Endothelial cell of umbilical vein (primary cell): Measurements from ENCODE around the gene TIMM50. TPM values are rescaled to one million over a fixed set of nuclear protein-coding genes. Genes with fewer than 3 reads are reported as not detected.
"Not testable (repeated sequence)": the region's sequence is repeated elsewhere in the genome, so short reads cannot be mapped to it uniquely, and the experiment has no call there.

ENCODE experiments used
- BruUV-seq: library from RNA; stranded (reverse); fragments of 400-500 nt; replicated peaks from 2 replicates; lab custom pipeline; 2021; lab: Mats Ljungman, UMichigan
- CTCF ChIA-PET: fragments of 300-600, 350-600 bp; sonication (Branson Sonifier 250); formaldehyde crosslinking; loops from one replicate; lab custom pipeline; 2021; ENCODE audit warnings: antibody characterized with exemption, inconsistent platforms; lab: Charles Lee
- POLR2A ChIA-PET: fragments of 300-600, 350-600 bp; sonication (Branson Sonifier 250); formaldehyde crosslinking; loops from one replicate; lab custom pipeline; 2021; ENCODE audit warnings: antibody characterized with exemption, inconsistent platforms; lab: Charles Lee
- DNase-seq: peaks from one replicate; pipeline ENCODE4 v3.0.0-alpha.2; 2011; ENCODE audit warnings: low read depth, low spot score
- FAIRE-seq: peaks from 2 replicates; lab custom pipeline; 2011; peaks lifted over from hg19 to GRCh38; lab: Jason Lieb, UNC
- H2AFZ ChIP-seq: 2 replicates; pipeline ENCODE4 v1.6.0; 2012; ENCODE audit warnings: low read depth, low read length, control low read depth, inconsistent platforms
- H3K27ac ChIP-seq: 2 replicates; pipeline ENCODE4 v1.5.1; 2011; ENCODE audit warnings: low read depth, mild to moderate bottlenecking, control low read depth, low read length, moderate library complexity; ENCODE audit not compliant: insufficient read depth
- H3K27me3 ChIP-seq, 2 experiments: 2 replicates each; pipeline versions ENCODE4 v1.6.0 to v1.6.1; 2011; ENCODE audit warnings: low read length in 2 of 2, mixed read lengths in 1 of 2; ENCODE audit not compliant: control insufficient read depth in 2 of 2, insufficient read depth in 2 of 2
- H3K36me3 ChIP-seq, 2 experiments: 2 replicates in 1 of 2; 3 replicates in 1 of 2; pipeline ENCODE4 v1.5.1; 2011; ENCODE audit warnings: low read length in 2 of 2, mild to moderate bottlenecking in 1 of 2, moderate library complexity in 1 of 2; ENCODE audit not compliant: control insufficient read depth in 2 of 2, insufficient read depth in 2 of 2; ENCODE audit errors: extremely low read depth in 1 of 2
- H3K4me1 ChIP-seq: 3 replicates; pipeline ENCODE4 v1.5.1; 2011; ENCODE audit warnings: mild to moderate bottlenecking, low read length; ENCODE audit not compliant: control insufficient read depth, insufficient read depth; ENCODE audit errors: extremely low read depth
- H3K4me2 ChIP-seq: 2 replicates; pipeline ENCODE4 v1.6.1; 2011; ENCODE audit warnings: low read length, control low read depth, mixed read lengths; ENCODE audit not compliant: insufficient read depth
- H3K4me3 ChIP-seq, 3 experiments: fragments of 200-600 bp in 1 of 3; sonication (generic), shearing (Covaris generic) in 1 of 3; replicated peaks in 1 of 3; 2 replicates each; pipeline ENCODE4 v1.5.1; 2011 to 2016; ENCODE audit warnings: control low read depth in 3 of 3, low read length in 3 of 3, mild to moderate bottlenecking in 2 of 3, inconsistent platforms in 1 of 3, low read depth in 1 of 3, moderate library complexity in 1 of 3; ENCODE audit not compliant: insufficient read depth in 1 of 3
- H3K79me2 ChIP-seq: 2 replicates; pipeline ENCODE4 v1.6.0; 2012; ENCODE audit warnings: low read length, inconsistent platforms; ENCODE audit not compliant: control insufficient read depth, insufficient read depth
- H3K9ac ChIP-seq: replicated peaks from 2 replicates; pipeline ENCODE3; 2011; ENCODE audit warnings: low read length, control low read depth; ENCODE audit not compliant: insufficient read depth; ENCODE audit errors: extremely low read depth
- H3K9me1 ChIP-seq: replicated peaks from 3 replicates; pipeline ENCODE4 v1.6.0; 2011; ENCODE audit warnings: mild to moderate bottlenecking, low read length; ENCODE audit not compliant: control insufficient read depth, insufficient read depth; ENCODE audit errors: extremely low read depth
- H3K9me3 ChIP-seq: replicated peaks from 2 replicates; pipeline ENCODE4 v1.5.1; 2012; ENCODE audit warnings: low read length, inconsistent platforms; ENCODE audit not compliant: control insufficient read depth, insufficient read depth
- H4K20me1 ChIP-seq: replicated peaks from 2 replicates; pipeline ENCODE3; 2011; ENCODE audit warnings: mild to moderate bottlenecking, low read length; ENCODE audit not compliant: control insufficient read depth, insufficient read depth; ENCODE audit errors: extremely low read depth
- CTCF ChIP-seq, 2 donors: IDR thresholded peaks; 1 replicate in 1 of 2; 2 replicates in 1 of 2; pipeline ENCODE4 v1.5.1; 2011; ENCODE audit warnings: low read length in 2 of 2, mild to moderate bottlenecking in 2 of 2, moderate library complexity in 2 of 2, control low read depth in 1 of 2, inconsistent platforms in 1 of 2, low read depth in 1 of 2; ENCODE audit not compliant: insufficient read depth in 1 of 2; ENCODE audit errors: extremely low read depth in 1 of 2
- EZH2 ChIP-seq: IDR thresholded peaks from 2 replicates; pipeline ENCODE4 v1.6.1; 2012; ENCODE audit warnings: borderline replicate concordance, low read depth, mild to moderate bottlenecking, moderate library complexity, low read length, inconsistent platforms; ENCODE audit not compliant: severe bottlenecking
- FOS ChIP-seq: IDR thresholded peaks from 2 replicates; pipeline ENCODE4 v1.6.1; 2011; ENCODE audit warnings: mild to moderate bottlenecking, low read length, moderate library complexity, borderline replicate concordance; ENCODE audit not compliant: insufficient read depth
- GATA2 ChIP-seq: IDR thresholded peaks from 2 replicates; pipeline ENCODE4 v1.7.0; 2011; ENCODE audit warnings: low read depth, mild to moderate bottlenecking, moderate library complexity, mixed read lengths, low read length; ENCODE audit not compliant: insufficient read length, insufficient read depth
- JUN ChIP-seq: IDR thresholded peaks from 2 replicates; pipeline ENCODE4 v1.6.1; 2011; ENCODE audit warnings: borderline replicate concordance, low read depth; ENCODE audit not compliant: insufficient read length, insufficient read depth
- MAX ChIP-seq: IDR thresholded peaks from 2 replicates; pipeline ENCODE4 v1.6.1; 2011; ENCODE audit not compliant: insufficient read depth, insufficient read length
- MYC ChIP-seq: IDR thresholded peaks from one replicate; pipeline ENCODE4 v1.6.1; 2011; ENCODE audit warnings: mild to moderate bottlenecking, low read depth, low read length
- POLR2A ChIP-seq: IDR thresholded peaks from 2 replicates; pipeline ENCODE4 v1.6.1; 2012; ENCODE audit warnings: low read depth, mild to moderate bottlenecking, control low read depth, low read length
- POLR2AphosphoS5 ChIP-seq: IDR thresholded peaks from 2 replicates; pipeline ENCODE4 v1.6.1; 2012; ENCODE audit warnings: low read depth, mild to moderate bottlenecking, control low read depth, low read length, moderate library complexity; ENCODE audit not compliant: insufficient read depth
- dilution Hi-C: fragments of 300-500 bp; cut with MboI; formaldehyde crosslinking; loops from one replicate; pipeline ENCODE4 v1.15.0; 2019; ENCODE audit warnings: low sequenced_read_pairs; ENCODE audit not compliant: extremely low pct_ligation_motif_present
- intact Hi-C: fragments of 100-400 bp; cut with micrococcal nuclease; formaldehyde crosslinking; loops from one replicate; pipeline ENCODE4 v1.10.0; 2022
- polyA plus RNA-seq, 4 experiments: library from polyadenylated mRNA; depleted of rRNA in 3 of 4; stranded (reverse) in 3 of 4; unstranded in 1 of 4; fragments of >200 nt; gene quantifications; 2 replicates each; pipeline versions ENCODE4 v1.2.1 to v1.2.3, GENCODE V29; 2011 to 2012; ENCODE audit warnings: missing spikeins in 1 of 4
- total RNA-seq: library from RNA; stranded (reverse); gene quantifications from 2 replicates; pipeline ENCODE4 v1.2.3, GENCODE V29; 2021

Gene TIMM50
- total and polyA plus RNA-seq, 2 donors (not counting 3 experiments of a cell fraction or from before 2014, with no cell fraction given) = 85.7 to 118 TPM

GRCh38 chr19:39449116-39449797 is 31.4 kb upstream of the TIMM50 start:
- DNase-seq (no peak), FAIRE-seq (no peak)
- Histone ChIP-seq H4K20me1 (no peaks in the 10 kb centered on the region), H3K9ac (no peak overlapping the region), H3K4me1 (peaks cover 20% of the 10 kb centered on the region), H3K9me3 (no peaks in the 10 kb centered on the region), H3K27me3 (no peaks in the 10 kb centered on the region), H3K27ac (no peak overlapping the region), H3K4me3 (no peak overlapping the region), H3K36me3 (peaks cover 6 to 19% of the 10 kb centered on the region in 2 experiments), H3K79me2 (peaks cover 85% of the 10 kb centered on the region), H2AFZ (no peak overlapping the region), H3K4me2 (no peak overlapping the region), H3K9me1 (no peaks in the 10 kb centered on the region)
- ChIA-PET CTCF (no interaction called here), POLR2A (interaction anchor here (0.7 kb wide), 1 partner anchor 90 kb away, joined by 3 read pairs; no protein-coding TSS in a partner anchor)
- no peak for TF ChIP-seq CTCF (IDR thresholded peaks at IDR 0.05; ENCODE audit: extremely low read depth in 1 of 2, insufficient read depth in 1 of 2, low read depth in 1 of 2, low read length in 2 of 2)
- TF ChIP-seq JUN = no peak
- TF ChIP-seq MYC = no peak
- TF ChIP-seq EZH2 = no peak
- TF ChIP-seq POLR2A = no peak
- no peak for TF ChIP-seq FOS
- TF ChIP-seq GATA2 = no peak
- no peak for TF ChIP-seq MAX
- TF ChIP-seq POLR2AphosphoS5 = no peak
- intact Hi-C loops (loop anchor here (10.0 kb wide), 1 partner anchor 86 kb away; the partner anchor contains the start of gene EID2B), dilution Hi-C loops (no loop called here)
- no TSS peak for BruUV-seq

GRCh38 chr19:39451257-39451656 is 29.4 kb upstream of the TIMM50 start:
- H4K20me1 ChIP-seq, intact Hi-C loops, dilution Hi-C loops: not testable (repeated sequence)

More at GRCh38 chr19:39451257-39451656, 29.4 kb upstream of the TIMM50 start:
- Histone ChIP-seq H3K4me1 (peaks cover 18% of the 10 kb centered on the region), H3K79me2 (peaks cover 73% of the 10 kb centered on the region), H3K36me3 (peaks cover 6 to 19% of the 10 kb centered on the region in 2 experiments)
- H2AFZ ChIP-seq, H3K27ac ChIP-seq, BruUV-seq, DNase-seq, H3K9me1 ChIP-seq, POLR2A ChIA-PET, H3K4me3 ChIP-seq, CTCF ChIA-PET, H3K27me3 ChIP-seq, H3K9me3 ChIP-seq, H3K4me2 ChIP-seq, H3K9ac ChIP-seq, FAIRE-seq: not testable (repeated sequence)
